Activated CD8-positive, alpha-beta memory T cell treated with anti-CD3 and anti-CD28 coated beads for 1 hour (primary cell): ENCODE results near the gene KLHL29.

Source experiments
- DNase-seq, 2 donors: peaks; one replicate each; pipeline ENCODE4 v3.0.0-alpha.2; 2020; ENCODE audit warnings: low read depth in 1 of 2; ENCODE audit errors: extremely low read depth in 1 of 2

The KLHL29 gene

GRCh38 chr2:23489471-23490322, 104.7 kb downstream of the KLHL29 start:
- no peak for DNase-seq

GRCh38 chr2:23491591-23492336, 106.8 kb downstream of the KLHL29 start:
- no peak for DNase-seq

- no peak for DNase-seq
Observed at GRCh38 chr2:23492337-23492675, 107.3 kb downstream of the KLHL29 start.

GRCh38 chr2:23492921-23493320, 107.9 kb downstream of the KLHL29 start:
- no peak for DNase-seq

GRCh38 chr2:23493846-23494245, 108.9 kb downstream of the KLHL29 start:
- DNase-seq = no peak

GRCh38 chr2:23494286-23494685, 109.3 kb downstream of the KLHL29 start:
- DNase-seq = no peak

GRCh38 chr2:23495661-23496114, 110.7 kb downstream of the KLHL29 start:
- no peak for DNase-seq

- DNase-seq = no peak
Observed at GRCh38 chr2:23496456-23496855, 111.5 kb downstream of the KLHL29 start.

GRCh38 chr2:23497063-23497462, 112.1 kb downstream of the KLHL29 start:
- no peak for DNase-seq

- DNase-seq = no peak
Observed at GRCh38 chr2:23497536-23497935, 112.6 kb downstream of the KLHL29 start.

- DNase-seq = no peak
Observed at GRCh38 chr2:23498943-23499342, 114.0 kb downstream of the KLHL29 start.

GRCh38 chr2:23499439-23499838, 114.5 kb downstream of the KLHL29 start:
- no peak for DNase-seq

GRCh38 chr2:23500836-23501235, 115.9 kb downstream of the KLHL29 start:
- no peak for DNase-seq

- DNase-seq = no peak
Observed at GRCh38 chr2:23502096-23502495, 117.1 kb downstream of the KLHL29 start.

- DNase-seq = no peak
Observed at GRCh38 chr2:23503097-23503496, 118.1 kb downstream of the KLHL29 start.

GRCh38 chr2:23503682-23504081, 118.7 kb downstream of the KLHL29 start:
- no peak for DNase-seq

- DNase-seq = no peak
Observed at GRCh38 chr2:23504591-23504990, 119.6 kb downstream of the KLHL29 start.

GRCh38 chr2:23505218-23505983, 120.4 kb downstream of the KLHL29 start:
- no peak for DNase-seq

- DNase-seq = no peak
Observed at GRCh38 chr2:23505984-23506380, 121.0 kb downstream of the KLHL29 start.

- DNase-seq = no peak
Observed at GRCh38 chr2:23506531-23507266, 121.7 kb downstream of the KLHL29 start.
